Suprapubic skin (tissue), 3 donors: Measurements from ENCODE around the gene NCKAP5.

Source experiments
- POLR2A ChIP-seq, 2 donors: fragments of 450-650 bp; IDR thresholded peaks; one replicate each; pipeline ENCODE4 v1.6.1; 2017; ENCODE audit warnings: antibody characterized with exemption in 2 of 2, mild to moderate bottlenecking in 2 of 2, moderate library complexity in 2 of 2
- TF ChIP-seq, protein P1 (sequence below), 2 donors: fragments of 200-600 bp in 1 of 2; fragments of 450-650 bp in 1 of 2; sonication (generic) in 1 of 2; IDR thresholded peaks; one replicate each; pipeline ENCODE4 v1.5.1; 2016 to 2019; ENCODE audit warnings: antibody characterized with exemption in 2 of 2, mild to moderate bottlenecking in 1 of 2, moderate library complexity in 1 of 2

DNA sequence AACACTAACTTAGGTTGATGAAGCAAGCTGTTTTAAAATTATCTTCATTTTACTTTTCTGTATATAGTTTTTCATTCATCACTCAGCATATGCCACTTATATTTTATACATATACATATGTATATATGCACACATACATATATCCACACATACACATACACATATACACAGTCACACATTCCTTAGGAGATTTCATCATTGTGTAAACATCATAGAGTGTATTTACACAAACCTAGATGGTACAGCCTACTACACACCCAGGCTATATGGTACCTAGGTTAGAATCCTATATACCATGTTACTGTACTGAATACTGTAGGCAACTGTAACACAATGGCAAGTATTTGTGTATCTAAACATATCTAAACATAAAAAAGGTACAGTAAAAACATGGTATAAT lies 602.8 kb downstream of the NCKAP5 start:
- TF ChIP-seq, protein P1, sequence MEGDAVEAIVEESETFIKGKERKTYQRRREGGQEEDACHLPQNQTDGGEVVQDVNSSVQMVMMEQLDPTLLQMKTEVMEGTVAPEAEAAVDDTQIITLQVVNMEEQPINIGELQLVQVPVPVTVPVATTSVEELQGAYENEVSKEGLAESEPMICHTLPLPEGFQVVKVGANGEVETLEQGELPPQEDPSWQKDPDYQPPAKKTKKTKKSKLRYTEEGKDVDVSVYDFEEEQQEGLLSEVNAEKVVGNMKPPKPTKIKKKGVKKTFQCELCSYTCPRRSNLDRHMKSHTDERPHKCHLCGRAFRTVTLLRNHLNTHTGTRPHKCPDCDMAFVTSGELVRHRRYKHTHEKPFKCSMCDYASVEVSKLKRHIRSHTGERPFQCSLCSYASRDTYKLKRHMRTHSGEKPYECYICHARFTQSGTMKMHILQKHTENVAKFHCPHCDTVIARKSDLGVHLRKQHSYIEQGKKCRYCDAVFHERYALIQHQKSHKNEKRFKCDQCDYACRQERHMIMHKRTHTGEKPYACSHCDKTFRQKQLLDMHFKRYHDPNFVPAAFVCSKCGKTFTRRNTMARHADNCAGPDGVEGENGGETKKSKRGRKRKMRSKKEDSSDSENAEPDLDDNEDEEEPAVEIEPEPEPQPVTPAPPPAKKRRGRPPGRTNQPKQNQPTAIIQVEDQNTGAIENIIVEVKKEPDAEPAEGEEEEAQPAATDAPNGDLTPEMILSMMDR (IDR thresholded peaks at IDR 0.05), result no peak
- no peak for TF ChIP-seq POLR2A (IDR thresholded peaks at IDR 0.05)
